Lung (tissue), 12 donors: ENCODE results near the gene TMCC3. TPM values are rescaled to one million over a fixed set of nuclear protein-coding genes. Genes with fewer than 3 reads are reported as not detected.

Experiments used
- ATAC-seq: fragments of 200-7000 bp; cut with Tn5 transposase; one replicate; pipeline ENCODE4 v1.9.1; 2020; ENCODE audit warnings: moderate number of reproducible peaks; ENCODE audit not compliant: insufficient read depth, low FRiP score
- DNase-seq, 3 donors: peaks; one replicate each; pipeline ENCODE4 v3.0.0-alpha.2; 2013 to 2017
- H3K27ac ChIP-seq, 2 donors: one replicate each; pipeline ENCODE4 v1.5.1; 2013; ENCODE audit warnings: mild to moderate bottlenecking in 2 of 2, moderate library complexity in 2 of 2, control low read depth in 1 of 2, inconsistent platforms in 1 of 2, low read depth in 1 of 2, low read length in 1 of 2
- H3K27me3 ChIP-seq, 3 donors: one replicate each; pipeline ENCODE4 v1.5.1; 2013; ENCODE audit warnings: low read length in 2 of 3; ENCODE audit not compliant: control insufficient read depth in 3 of 3, insufficient read depth in 3 of 3
- H3K36me3 ChIP-seq, 4 donors: one replicate each; pipeline ENCODE4 v1.5.1; 2013; ENCODE audit warnings: low read length in 4 of 4, mild to moderate bottlenecking in 1 of 4, moderate library complexity in 1 of 4; ENCODE audit not compliant: control insufficient read depth in 4 of 4, insufficient read depth in 4 of 4
- H3K4me1 ChIP-seq, 5 donors: one replicate each; pipeline ENCODE4 v1.5.1; 2013; ENCODE audit warnings: low read length in 5 of 5, mild to moderate bottlenecking in 2 of 5, moderate library complexity in 1 of 5; ENCODE audit not compliant: control insufficient read depth in 5 of 5, insufficient read depth in 5 of 5
- H3K4me3 ChIP-seq: one replicate; pipeline ENCODE4 v1.5.1; 2013; ENCODE audit warnings: mild to moderate bottlenecking, control low read depth, moderate library complexity
- H3K9ac ChIP-seq, 2 donors: one replicate each; pipeline ENCODE4 v1.5.1; 2013; ENCODE audit warnings: low read length in 2 of 2, control low read depth in 1 of 2; ENCODE audit not compliant: insufficient read depth in 1 of 2
- H3K9me3 ChIP-seq, 4 donors: one replicate each; pipeline ENCODE4 v1.5.1; 2013; ENCODE audit warnings: low read length in 3 of 4, mild to moderate bottlenecking in 1 of 4, moderate library complexity in 1 of 4; ENCODE audit not compliant: control insufficient read depth in 4 of 4, insufficient read depth in 3 of 4
- WGBS, 2 donors: extraction: QIAGEN DNeasy Blood & Tissue Kit; methylation state at CpG; one replicate each; pipeline ENCODE4 v1.1.7; 2013; 5-methylcytosine and 5-hydroxymethylcytosine counted together
- polyA plus RNA-seq, 2 donors: library from polyadenylated mRNA; stranded (reverse); fragments of 200-250 nt; gene quantifications; one replicate each; pipeline ENCODE4 v1.2.1, GENCODE V29; 2013
- total RNA-seq, 2 donors: library from RNA; depleted of rRNA in 1 of 2; stranded (reverse); fragments of >200 nt in 1 of 2; gene quantifications; one replicate each; pipeline ENCODE4 v1.2.1, GENCODE V29; 2014 to 2021
- TF ChIP-seq, protein P1 (sequence below): IDR thresholded peaks from 2 replicates; pipeline ENCODE4 v1.5.1; 2012; ENCODE audit warnings: mild to moderate bottlenecking; ENCODE audit errors: control extremely low read depth, extremely low read depth
- donor health status: control.
- donor health status: control.
- donor health status: Bipolar disorder and iron deficiency.
- donor health status: healthy.
- donor health status: DM: yes; HTN: yes; CAD: no.

The TMCC3 gene
- total and polyA plus RNA-seq, 4 donors: 1.7 to 17.8 (median 7.6) TPM

DNA sequence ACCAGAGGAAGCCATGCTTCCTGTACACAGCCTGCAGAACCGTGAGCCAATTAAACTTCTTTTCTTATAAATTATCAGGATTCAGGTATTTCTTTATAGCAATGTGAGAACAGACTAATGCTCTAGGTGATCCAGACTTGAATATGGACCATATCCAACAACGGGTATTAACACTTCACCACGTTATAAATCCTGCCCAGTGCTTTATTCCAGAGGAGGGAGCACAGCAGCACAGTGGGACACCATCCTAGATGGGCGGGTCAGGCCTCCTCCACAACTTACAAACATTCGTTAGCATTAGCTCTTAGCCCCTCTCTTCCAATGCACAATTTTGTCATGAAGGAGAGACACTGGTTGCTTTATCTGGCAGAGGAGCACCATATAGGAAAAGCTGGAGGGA, 66.0 kb downstream of the TMCC3 start:
- Histone ChIP-seq H3K27ac (no peak overlapping the region), H3K4me3 (no peak overlapping the region), H3K4me1 (peaks cover 0 to 8% (median 0%) of the 10 kb centered on the region in 5 donors), H3K9ac (no peak overlapping the region), H3K27me3 (no peaks in the 10 kb centered on the region), H3K36me3 (peaks cover 0 to 3% (median 0%) of the 10 kb centered on the region in 4 donors), H3K9me3 (no peaks in the 10 kb centered on the region)
- no peak for DNase-seq
- 73 to 86% methylated on average over 5 of the region's 5 CpGs for WGBS, 2 donors
- TF ChIP-seq, protein P1, sequence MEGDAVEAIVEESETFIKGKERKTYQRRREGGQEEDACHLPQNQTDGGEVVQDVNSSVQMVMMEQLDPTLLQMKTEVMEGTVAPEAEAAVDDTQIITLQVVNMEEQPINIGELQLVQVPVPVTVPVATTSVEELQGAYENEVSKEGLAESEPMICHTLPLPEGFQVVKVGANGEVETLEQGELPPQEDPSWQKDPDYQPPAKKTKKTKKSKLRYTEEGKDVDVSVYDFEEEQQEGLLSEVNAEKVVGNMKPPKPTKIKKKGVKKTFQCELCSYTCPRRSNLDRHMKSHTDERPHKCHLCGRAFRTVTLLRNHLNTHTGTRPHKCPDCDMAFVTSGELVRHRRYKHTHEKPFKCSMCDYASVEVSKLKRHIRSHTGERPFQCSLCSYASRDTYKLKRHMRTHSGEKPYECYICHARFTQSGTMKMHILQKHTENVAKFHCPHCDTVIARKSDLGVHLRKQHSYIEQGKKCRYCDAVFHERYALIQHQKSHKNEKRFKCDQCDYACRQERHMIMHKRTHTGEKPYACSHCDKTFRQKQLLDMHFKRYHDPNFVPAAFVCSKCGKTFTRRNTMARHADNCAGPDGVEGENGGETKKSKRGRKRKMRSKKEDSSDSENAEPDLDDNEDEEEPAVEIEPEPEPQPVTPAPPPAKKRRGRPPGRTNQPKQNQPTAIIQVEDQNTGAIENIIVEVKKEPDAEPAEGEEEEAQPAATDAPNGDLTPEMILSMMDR: no peak
- no peak for ATAC-seq

DNA sequence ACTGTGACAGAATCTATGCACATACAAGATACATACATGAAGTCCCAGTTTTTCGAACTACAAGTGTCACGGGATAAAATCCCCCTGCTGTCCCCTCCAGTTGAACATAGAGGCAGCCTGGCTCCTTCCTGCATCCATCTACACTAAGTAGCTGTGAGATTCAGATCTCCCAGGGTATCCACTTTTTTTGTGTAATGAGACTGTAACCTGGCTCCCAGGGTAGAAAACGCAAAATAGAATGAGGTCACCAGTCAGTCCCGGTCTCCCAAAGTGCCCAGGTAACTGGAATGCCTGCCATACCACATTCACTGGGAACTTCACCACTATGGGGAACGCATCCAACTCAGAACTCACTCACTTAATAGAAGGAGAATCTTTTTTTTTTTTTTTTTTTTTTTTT, 67.8 kb downstream of the TMCC3 start:
- no peaks in the 10 kb centered on the region for H3K27me3 ChIP-seq
- 95% methylated on average over 5 of the region's 5 CpGs for WGBS, 2 donors

DNA sequence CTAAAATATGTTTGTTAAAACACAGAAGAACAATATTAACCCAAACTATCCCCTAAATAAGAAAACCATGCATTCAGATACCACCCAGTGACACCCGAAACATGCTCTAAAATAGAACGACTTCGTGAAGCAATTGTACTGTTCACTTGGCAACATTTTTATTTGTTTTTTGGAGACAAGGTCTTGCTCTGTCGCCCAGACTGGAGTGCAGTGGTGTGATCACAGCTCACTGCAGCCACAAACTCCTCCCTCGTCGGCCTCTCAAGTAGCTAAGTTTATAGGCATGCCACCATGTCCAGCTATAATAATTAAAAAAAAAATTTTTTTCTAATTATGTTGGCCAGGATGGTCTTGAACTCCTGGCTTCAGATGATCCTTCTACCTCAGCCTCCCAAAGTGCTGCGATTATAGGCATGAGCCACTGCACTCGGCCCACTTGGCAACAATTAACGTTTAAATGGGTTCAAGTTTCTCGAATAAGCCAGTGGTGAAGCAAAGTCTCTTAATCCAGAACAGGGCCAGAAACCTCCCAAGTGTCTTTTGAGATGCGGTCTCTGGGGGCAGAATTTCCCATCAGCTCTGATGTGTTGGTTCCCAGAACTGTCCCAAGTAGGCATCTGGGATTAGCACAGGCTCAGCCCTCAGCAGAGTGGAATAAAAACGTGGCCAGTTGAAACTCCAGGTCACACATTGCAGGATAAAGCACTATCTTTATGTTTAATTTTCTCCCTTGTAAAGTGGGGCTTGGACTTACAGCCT, 74.5 kb downstream of the TMCC3 start:
- no peak overlapping the region for H3K4me3 ChIP-seq
- H3K9ac ChIP-seq: no peak overlapping the region
- peaks cover 0 to 9% (median 0%) of the 10 kb centered on the region in 5 donors for H3K4me1 ChIP-seq
- 74 to 81% methylated on average over 12 of the region's 12 CpGs for WGBS, 2 donors
- no peaks in the 10 kb centered on the region for H3K9me3 ChIP-seq
- TF ChIP-seq, protein P1: no peak
- DNase-seq: no peak
- peaks cover 0 to 6% (median 3%) of the 10 kb centered on the region in 4 donors for H3K36me3 ChIP-seq
- no peaks in the 10 kb centered on the region for H3K27me3 ChIP-seq
- no peak overlapping the region for H3K27ac ChIP-seq
- no peak for ATAC-seq

More for the DNA sequence above, 67.8 kb downstream of the TMCC3 start:
- no peak overlapping the region for H3K4me3 ChIP-seq
- peaks cover 0 to 3% (median 0%) of the 10 kb centered on the region in 4 donors for H3K36me3 ChIP-seq
- DNase-seq: no peak
- TF ChIP-seq, protein P1: no peak
- H3K9me3 ChIP-seq: no peaks in the 10 kb centered on the region
- peaks cover 0 to 8% (median 0%) of the 10 kb centered on the region in 5 donors for H3K4me1 ChIP-seq
- no peak overlapping the region for H3K27ac ChIP-seq
- H3K9ac ChIP-seq: no peak overlapping the region
- ATAC-seq: no peak

DNA sequence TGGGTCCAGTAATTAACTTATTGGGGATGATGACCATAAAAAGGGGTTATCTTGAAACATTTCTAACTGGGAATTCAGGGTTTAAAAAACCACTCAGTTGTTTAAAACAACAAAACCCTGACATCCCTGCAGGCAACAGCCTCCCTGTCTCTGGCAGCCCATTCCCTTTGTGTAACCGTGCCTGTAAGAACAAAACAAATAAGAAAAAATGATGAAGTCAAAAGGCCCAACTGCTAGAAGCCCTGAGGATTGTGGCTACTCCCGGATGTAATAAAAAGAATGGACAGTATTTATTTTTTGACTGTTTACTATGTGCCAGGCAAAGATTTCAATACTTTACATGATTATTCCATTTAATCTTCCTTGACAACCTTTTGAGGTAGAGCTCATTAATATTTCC, 75.3 kb downstream of the TMCC3 start:
- 81 to 87% methylated on average over 2 of the region's 2 CpGs for WGBS, 2 donors
- H3K36me3 ChIP-seq: peaks cover 0 to 10% (median 4%) of the 10 kb centered on the region in 4 donors
- TF ChIP-seq, protein P1: no peak

More for the DNA sequence above, 75.3 kb downstream of the TMCC3 start:
- Histone ChIP-seq H3K9me3 (no peaks in the 10 kb centered on the region), H3K27me3 (no peaks in the 10 kb centered on the region), H3K4me1 (peaks cover 0 to 9% (median 0%) of the 10 kb centered on the region in 5 donors), H3K4me3 (no peak overlapping the region), H3K27ac (no peak overlapping the region), H3K9ac (no peak overlapping the region)
- ATAC-seq: no peak
- DNase-seq: no peak
